AG09309 (cell line): ENCODE measurements around the gene PCDH7.
A peak's percentile ranks its signal among the peaks of the same experiment; 100 is the strongest.

Experiments
- DNase-seq: peaks from one replicate; pipeline ENCODE4 v3.0.0-alpha.2; 2010; ENCODE audit warnings: low read depth
- H3K4me3 ChIP-seq: 2 replicates; pipeline ENCODE4 v1.5.1; 2011; ENCODE audit warnings: mild to moderate bottlenecking, low read depth, low read length, moderate library complexity; ENCODE audit not compliant: control insufficient read depth
- TF ChIP-seq, protein P1 (sequence below): IDR thresholded peaks from 2 replicates; pipeline ENCODE4 v1.5.1; 2011; ENCODE audit warnings: mild to moderate bottlenecking, low read depth, low read length, inconsistent platforms; ENCODE audit not compliant: insufficient read depth, control insufficient read depth; ENCODE audit errors: missing control alignments

Gene PCDH7

DNA sequence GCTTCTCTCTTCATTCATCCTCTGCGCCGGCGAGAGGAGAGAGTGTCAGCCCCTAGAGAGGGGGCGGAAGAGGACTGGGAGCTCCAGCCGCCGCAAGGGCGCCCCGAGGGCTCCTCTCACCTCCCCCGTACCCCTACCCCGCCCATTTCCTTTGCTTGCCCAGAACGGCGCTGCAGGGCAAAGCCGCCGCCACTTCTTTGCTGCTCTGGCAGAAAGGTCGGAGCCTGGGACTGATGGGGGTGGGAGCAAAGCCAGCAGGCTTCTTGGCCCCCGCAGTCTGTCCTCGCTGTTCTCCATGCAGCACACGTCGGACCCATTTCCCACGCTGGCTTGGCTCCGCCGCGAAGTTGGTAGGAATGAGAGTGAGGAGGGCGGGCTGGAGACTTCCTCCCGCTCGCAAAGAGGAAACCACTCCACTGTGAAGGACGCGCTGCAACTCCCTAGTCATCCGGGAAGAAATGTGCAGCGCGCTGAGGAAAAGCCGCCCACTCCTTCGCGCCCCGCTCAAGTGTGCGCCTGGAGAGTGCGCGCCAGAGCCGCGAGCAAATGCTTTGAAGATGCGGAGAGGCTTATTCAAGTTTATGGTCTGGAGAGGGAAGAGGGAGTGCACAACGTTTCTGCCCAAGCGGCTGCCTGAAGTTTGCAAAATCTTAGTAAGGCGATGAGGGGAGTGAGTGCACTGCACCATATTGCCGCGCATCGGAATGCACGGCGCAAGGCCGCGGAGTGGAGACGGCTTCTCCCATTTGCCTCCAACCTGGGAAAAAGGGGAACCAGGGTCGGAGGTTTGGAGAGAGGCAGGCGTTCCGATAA lies 2.8 kb upstream of the PCDH7 start:
- TF ChIP-seq, protein P1, sequence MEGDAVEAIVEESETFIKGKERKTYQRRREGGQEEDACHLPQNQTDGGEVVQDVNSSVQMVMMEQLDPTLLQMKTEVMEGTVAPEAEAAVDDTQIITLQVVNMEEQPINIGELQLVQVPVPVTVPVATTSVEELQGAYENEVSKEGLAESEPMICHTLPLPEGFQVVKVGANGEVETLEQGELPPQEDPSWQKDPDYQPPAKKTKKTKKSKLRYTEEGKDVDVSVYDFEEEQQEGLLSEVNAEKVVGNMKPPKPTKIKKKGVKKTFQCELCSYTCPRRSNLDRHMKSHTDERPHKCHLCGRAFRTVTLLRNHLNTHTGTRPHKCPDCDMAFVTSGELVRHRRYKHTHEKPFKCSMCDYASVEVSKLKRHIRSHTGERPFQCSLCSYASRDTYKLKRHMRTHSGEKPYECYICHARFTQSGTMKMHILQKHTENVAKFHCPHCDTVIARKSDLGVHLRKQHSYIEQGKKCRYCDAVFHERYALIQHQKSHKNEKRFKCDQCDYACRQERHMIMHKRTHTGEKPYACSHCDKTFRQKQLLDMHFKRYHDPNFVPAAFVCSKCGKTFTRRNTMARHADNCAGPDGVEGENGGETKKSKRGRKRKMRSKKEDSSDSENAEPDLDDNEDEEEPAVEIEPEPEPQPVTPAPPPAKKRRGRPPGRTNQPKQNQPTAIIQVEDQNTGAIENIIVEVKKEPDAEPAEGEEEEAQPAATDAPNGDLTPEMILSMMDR = peak; percentile 8
- H3K4me3 ChIP-seq = peak overlapping the region; percentile 95
- DNase-seq = no peak

DNA sequence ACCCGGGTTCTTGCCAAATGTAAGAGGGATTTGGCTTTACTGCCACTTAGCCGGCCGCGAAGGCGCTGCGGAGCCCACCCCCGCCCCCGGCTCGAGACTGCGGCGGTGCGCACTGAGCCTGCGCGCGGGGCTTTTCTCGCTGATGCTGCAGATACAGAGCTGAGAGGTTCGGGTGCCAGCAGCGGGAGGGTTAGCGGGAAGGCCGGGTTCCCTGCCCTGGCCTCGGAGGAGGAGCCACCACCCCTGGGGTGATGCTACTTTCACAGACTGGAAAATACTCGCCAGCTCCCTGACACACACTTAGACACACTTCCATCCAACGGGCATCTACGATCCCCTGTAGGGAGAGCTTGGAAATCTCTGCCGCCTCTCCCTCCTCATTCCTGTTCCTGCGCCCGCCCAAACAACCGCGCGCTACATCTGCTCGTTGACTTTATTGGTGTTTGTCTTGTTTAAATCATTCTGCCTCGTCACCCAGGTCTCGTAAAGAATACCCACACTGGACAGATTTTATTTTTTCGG lies 2.1 kb upstream of the PCDH7 start:
- TF ChIP-seq, protein P1 = no peak
- DNase-seq = no peak
- H3K4me3 ChIP-seq = peak overlapping the region; percentile 95

DNA sequence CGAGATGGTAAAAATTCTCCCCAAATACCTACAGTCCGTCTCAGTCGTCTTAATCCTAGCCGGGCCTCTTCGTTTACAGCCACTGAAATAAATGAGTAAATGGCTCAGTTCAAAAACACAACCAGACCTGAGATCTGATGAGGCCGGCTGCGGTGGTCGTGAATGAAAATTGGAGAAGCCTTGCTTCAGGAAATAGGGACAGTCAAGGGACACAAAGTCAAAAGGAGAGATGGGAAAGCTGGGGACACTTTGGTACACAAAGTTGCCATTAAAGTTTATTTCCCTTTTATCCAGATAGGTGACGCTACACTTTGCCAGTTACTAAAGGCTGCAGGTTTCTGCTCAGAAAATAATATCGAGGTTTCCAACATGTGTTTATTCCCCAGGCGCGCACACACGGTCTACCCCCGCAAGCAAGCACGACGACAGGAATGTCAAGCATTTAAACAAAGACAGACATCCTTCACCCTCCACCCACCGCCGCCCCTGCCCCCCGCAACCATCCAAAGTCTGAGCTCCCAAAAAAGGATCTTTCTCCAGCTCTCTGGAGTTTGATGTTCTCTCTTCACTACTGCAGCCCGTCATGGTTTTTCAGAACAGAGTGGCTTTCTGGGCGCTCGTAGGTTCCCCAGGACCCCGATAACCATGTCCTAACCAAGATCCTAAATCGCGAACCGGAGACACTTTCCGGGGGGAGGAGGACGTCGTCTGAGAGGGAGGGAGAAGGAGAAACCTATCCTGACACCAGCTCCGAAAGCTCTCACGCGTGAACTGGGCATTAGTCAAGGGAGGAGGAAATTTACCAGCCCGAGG lies 1.3 kb upstream of the PCDH7 start:
- TF ChIP-seq, protein P1 = peak; percentile 17
- H3K4me3 ChIP-seq = peak overlapping the region; percentile 95
- DNase-seq = no peak

DNA sequence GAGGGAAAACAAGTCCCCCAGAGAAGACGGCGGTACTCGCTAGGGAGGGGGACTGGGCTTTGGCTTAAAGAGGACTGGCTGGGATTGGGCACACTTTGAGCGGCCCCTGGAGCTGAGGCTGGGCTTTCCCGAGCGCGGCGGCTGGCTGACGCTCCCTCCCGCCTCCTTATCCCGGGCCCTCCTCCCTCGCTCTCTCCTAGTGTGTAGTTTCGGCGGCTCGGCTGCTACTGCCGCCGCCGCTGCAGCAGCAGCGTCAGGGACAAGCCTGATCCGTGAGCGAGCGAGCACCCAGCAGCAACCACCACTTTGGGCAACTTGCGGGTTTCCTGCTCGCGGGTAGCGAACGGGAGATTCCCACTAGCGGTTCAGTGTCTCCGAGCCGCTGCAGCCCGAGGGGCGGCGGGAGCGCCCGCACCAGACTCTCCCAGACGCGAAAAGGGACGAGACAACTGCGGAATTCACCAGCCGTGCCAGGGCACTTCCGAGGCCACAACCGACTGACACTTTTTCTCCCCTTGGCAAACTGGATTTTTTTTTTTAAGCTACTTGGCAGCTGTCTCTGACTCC lies 632 bp upstream of the PCDH7 start:
- peak overlapping the region; percentile 95 for H3K4me3 ChIP-seq
- no peak for DNase-seq
- TF ChIP-seq, protein P1 = no peak

DNA sequence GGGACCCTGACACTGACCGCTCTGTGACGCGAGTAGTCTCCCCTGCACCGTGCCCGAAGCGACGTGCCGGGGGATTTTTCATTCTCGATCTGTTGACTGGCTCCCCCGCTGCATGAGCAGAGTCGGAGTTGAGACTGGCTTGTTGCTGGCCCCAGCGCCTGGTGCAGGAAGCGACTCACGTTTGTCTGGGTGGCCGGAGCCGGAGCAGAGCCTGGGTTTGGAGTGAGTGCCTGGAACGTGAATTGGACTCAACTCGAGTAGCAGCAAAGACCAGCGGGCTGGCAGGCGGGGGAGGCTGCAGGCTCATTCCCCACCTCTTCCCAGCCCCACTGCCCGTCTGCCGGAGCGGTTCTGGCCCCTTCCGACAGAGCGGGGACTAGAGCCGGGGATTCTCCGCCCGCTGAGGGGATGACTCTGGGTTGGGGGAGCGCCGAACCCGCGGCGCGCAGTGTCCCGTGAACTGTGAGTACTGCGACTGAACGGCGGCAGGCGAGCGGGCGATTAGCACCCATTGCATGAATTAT lies 554 bp downstream of the PCDH7 start:
- DNase-seq = no peak
- peak overlapping the region; percentile 95 for H3K4me3 ChIP-seq

More for the DNA sequence above, 554 bp downstream of the PCDH7 start:
- TF ChIP-seq, protein P1 = no peak
